IMR-90 (cell line): Measurements from ENCODE around the gene GRIK1. TPM values are rescaled to one million over a fixed set of nuclear protein-coding genes. Genes with fewer than 3 reads are reported as not detected.

Source experiments
- ATAC-seq: fragments of 200-7000 bp; cut with Tn5 transposase; 2 replicates; pipeline ENCODE4 v1.9.1; 2020; ENCODE audit warnings: low read depth, mild to moderate bottlenecking, moderate library complexity
- BruUV-seq: library from RNA; stranded (reverse); fragments of 400-500 nt; replicated peaks from 2 replicates; lab custom pipeline; 2021; lab: Mats Ljungman, UMichigan
- CTCF ChIA-PET: fragments of 300-600 bp; formaldehyde crosslinking; extraction: SDS; loops from one replicate; lab custom pipeline; 2021; ENCODE audit warnings: antibody characterized with exemption; lab: Yijun Ruan, JAX
- POLR2A ChIA-PET: fragments of 300-600 bp; sonication (Branson Sonifier 250); formaldehyde crosslinking; loops from one replicate; lab custom pipeline; 2022; ENCODE audit warnings: antibody characterized with exemption; ENCODE audit not compliant: unreplicated experiment; lab: Charles Lee
- DNase-seq: peaks from one replicate; pipeline ENCODE4 v3.0.0; 2013
- H2AFZ ChIP-seq: replicated peaks from 2 replicates; pipeline ENCODE3; 2013; ENCODE audit warnings: low read length, mild to moderate bottlenecking; ENCODE audit not compliant: poor library complexity
- H2AK5ac ChIP-seq: 2 replicates; pipeline ENCODE4 v1.6.1; 2013; ENCODE audit warnings: low read depth, low read length, inconsistent platforms
- H2AK9ac ChIP-seq: replicated peaks from 2 replicates; pipeline ENCODE3; 2013; ENCODE audit warnings: mild to moderate bottlenecking, low read depth, low read length, moderate library complexity; ENCODE audit not compliant: poor library complexity
- H2BK120ac ChIP-seq: 2 replicates; pipeline ENCODE4 v1.6.1; 2013; ENCODE audit warnings: low read depth, low read length, inconsistent platforms
- H2BK15ac ChIP-seq: 3 replicates; pipeline ENCODE4 v1.6.1; 2013; ENCODE audit warnings: low read depth, low read length, inconsistent platforms
- H2BK20ac ChIP-seq: 2 replicates; pipeline ENCODE4 v1.6.1; 2013; ENCODE audit warnings: low read depth, mild to moderate bottlenecking, inconsistent platforms, low read length, moderate library complexity
- H2BK5ac ChIP-seq: 2 replicates; pipeline ENCODE4 v1.6.1; 2013; ENCODE audit warnings: mild to moderate bottlenecking, low read depth, low read length, inconsistent platforms; ENCODE audit not compliant: poor library complexity, severe bottlenecking
- H3K14ac ChIP-seq: replicated peaks from 2 replicates; pipeline ENCODE4 v1.6.1; 2013; ENCODE audit warnings: low read depth, low read length, inconsistent platforms
- H3K18ac ChIP-seq: 2 replicates; pipeline ENCODE4 v1.6.1; 2013; ENCODE audit warnings: low read depth, low read length, control low read depth
- H3K23ac ChIP-seq: 2 replicates; pipeline ENCODE4 v1.6.1; 2013; ENCODE audit warnings: low read depth, low read length, inconsistent platforms
- H3K27ac ChIP-seq: 2 replicates; pipeline ENCODE4 v1.5.1; 2013; ENCODE audit warnings: mild to moderate bottlenecking, control low read depth, low read length; ENCODE audit not compliant: insufficient read depth
- H3K27me3 ChIP-seq: 2 replicates; pipeline ENCODE4 v1.6.1; 2013; ENCODE audit warnings: low read length; ENCODE audit not compliant: control insufficient read depth, insufficient read depth
- H3K36me3 ChIP-seq: 2 replicates; pipeline ENCODE4 v1.6.1; 2013; ENCODE audit warnings: low read length, mixed read lengths; ENCODE audit not compliant: control insufficient read depth, insufficient read depth
- H3K4ac ChIP-seq: 2 replicates; pipeline ENCODE4 v1.6.1; 2013; ENCODE audit warnings: low read depth, low read length, inconsistent platforms
- H3K4me1 ChIP-seq: 2 replicates; pipeline ENCODE4 v1.6.1; 2013; ENCODE audit warnings: low read length, mixed read lengths; ENCODE audit not compliant: control insufficient read depth, insufficient read depth
- H3K4me2 ChIP-seq: 2 replicates; pipeline ENCODE4 v1.6.1; 2013; ENCODE audit warnings: low read depth, mild to moderate bottlenecking, control low read depth, low read length, moderate library complexity
- H3K4me3 ChIP-seq: 2 replicates; pipeline ENCODE4 v1.5.1; 2013; ENCODE audit warnings: low read depth, mild to moderate bottlenecking, control low read depth, low read length, moderate library complexity; ENCODE audit not compliant: insufficient read depth
- H3K56ac ChIP-seq: 2 replicates; pipeline ENCODE4 v1.6.1; 2013; ENCODE audit warnings: low read length, inconsistent platforms; ENCODE audit not compliant: insufficient read depth; ENCODE audit errors: extremely low read depth
- H3K79me1 ChIP-seq, 2 experiments: 2 replicates each; pipeline ENCODE4 v1.6.1; 2013; ENCODE audit warnings: low read length in 2 of 2, inconsistent platforms in 1 of 2, low read depth in 1 of 2
- H3K9ac ChIP-seq: 2 replicates; pipeline ENCODE4 v1.6.1; 2013; ENCODE audit warnings: low read depth, low read length, control low read depth
- H3K9me1 ChIP-seq: 2 replicates; pipeline ENCODE4 v1.6.1; 2013; ENCODE audit warnings: low read length, inconsistent platforms; ENCODE audit not compliant: insufficient read depth
- H3K9me3 ChIP-seq: 2 replicates; pipeline ENCODE4 v1.6.1; 2013; ENCODE audit warnings: low read length; ENCODE audit not compliant: control insufficient read depth, insufficient read depth
- H4K20me1 ChIP-seq: 2 replicates; pipeline ENCODE4 v1.6.1; 2013; ENCODE audit warnings: low read length, inconsistent platforms; ENCODE audit not compliant: insufficient read depth
- H4K5ac ChIP-seq: 2 replicates; pipeline ENCODE4 v1.6.1; 2013; ENCODE audit warnings: mild to moderate bottlenecking, low read depth, low read length, control low read depth
- H4K8ac ChIP-seq, 2 experiments: 2 replicates each; pipeline ENCODE4 v1.6.1; 2013; ENCODE audit warnings: low read depth in 2 of 2, low read length in 2 of 2, control low read depth in 1 of 2, inconsistent platforms in 1 of 2
- H4K91ac ChIP-seq: 2 replicates; pipeline ENCODE4 v1.6.1; 2013; ENCODE audit warnings: low read depth, low read length, inconsistent platforms; ENCODE audit not compliant: insufficient read depth
- BHLHE40 ChIP-seq: fragments of 150-350 bp; IDR thresholded peaks from 2 replicates; pipeline ENCODE4 v1.6.1; 2016; ENCODE audit warnings: mild to moderate bottlenecking, low read depth, low read length
- CEBPB ChIP-seq: IDR thresholded peaks from 2 replicates; pipeline ENCODE4 v1.6.1; 2012; ENCODE audit warnings: low read depth, low read length, improper control_type of control experiment
- CHD1 ChIP-seq: IDR thresholded peaks from 2 replicates; pipeline ENCODE4 v1.6.1; 2012; ENCODE audit warnings: low read depth, low read length, improper control_type of control experiment
- FOS ChIP-seq: fragments of 150-350 bp; IDR thresholded peaks from 2 replicates; pipeline ENCODE4 v1.6.1; 2016; ENCODE audit warnings: low read depth, low read length
- MAFK ChIP-seq: IDR thresholded peaks from 2 replicates; pipeline ENCODE4 v1.6.1; 2012; ENCODE audit warnings: low read depth, low read length, improper control_type of control experiment
- MAZ ChIP-seq: IDR thresholded peaks from 2 replicates; pipeline ENCODE4 v1.6.1; 2012; ENCODE audit warnings: low read depth, mild to moderate bottlenecking, low read length, improper control_type of control experiment, moderate library complexity, borderline replicate concordance
- NFE2L2 ChIP-seq: fragments of 150-350 bp; IDR thresholded peaks from 2 replicates; pipeline ENCODE4 v1.6.1; 2016; ENCODE audit warnings: low read depth, mild to moderate bottlenecking, low read length
- POLR2A ChIP-seq: IDR thresholded peaks from 2 replicates; pipeline ENCODE4 v1.6.1; 2012; ENCODE audit warnings: mild to moderate bottlenecking, low read depth, low read length
- RAD21 ChIP-seq: IDR thresholded peaks from 2 replicates; pipeline ENCODE4 v1.6.1; 2012; ENCODE audit warnings: low read length, improper control_type of control experiment
- RCOR1 ChIP-seq: IDR thresholded peaks from 2 replicates; pipeline ENCODE4 v1.6.1; 2012; ENCODE audit warnings: mild to moderate bottlenecking, low read length, improper control_type of control experiment; ENCODE audit not compliant: insufficient replicate concordance
- RFX5 ChIP-seq: IDR thresholded peaks from 2 replicates; pipeline ENCODE4 v1.8.0; 2012; ENCODE audit warnings: low read depth, mild to moderate bottlenecking, low read length, moderate library complexity
- SMC3 ChIP-seq: fragments of 150-350 bp; IDR thresholded peaks from 2 replicates; pipeline ENCODE4 v1.6.1; 2016; ENCODE audit warnings: low read depth, mild to moderate bottlenecking, antibody characterized with exemption, low read length, moderate library complexity
- WGBS, 2 experiments: methylation state at CpG; one replicate each; pipeline versions ENCODE4 v1.1.5 to v1.1.7; 2013; ENCODE audit warnings: missing lambda C conversion rate in 2 of 2; ENCODE audit not compliant: insufficient read length in 1 of 2; ENCODE audit errors: extremely low coverage in 2 of 2; 5-methylcytosine and 5-hydroxymethylcytosine counted together
- dilution Hi-C: fragments of 300-500 bp; cut with HindIII; formaldehyde crosslinking; loops from one replicate; pipeline ENCODE4 v1.14.3; 2018; ENCODE audit warnings: low sequenced_read_pairs; ENCODE audit not compliant: unreplicated experiment
- in situ Hi-C: fragments of 300-500 bp; cut with MboI; formaldehyde crosslinking; loops from 3 replicates; pipeline ENCODE4 v1.14.3; 2019; ENCODE audit warnings: low sequenced_read_pairs, inconsistent platforms, mixed read lengths
- intact Hi-C: fragments of 100-400 bp; cut with micrococcal nuclease; formaldehyde crosslinking; loops from 2 replicates; pipeline ENCODE4 v1.10.0; 2022
- polyA plus RNA-seq, 3 experiments: library from polyadenylated mRNA; depleted of rRNA; stranded (reverse); fragments of >200 nt; gene quantifications; 2 replicates each; pipeline ENCODE4 v1.2.3, GENCODE V29; 2012; ENCODE audit warnings: low replicate concordance in 1 of 3
- total RNA-seq: library from RNA; depleted of rRNA; stranded (reverse); fragments of >200 nt; gene quantifications from 2 replicates; pipeline ENCODE4 v1.2.3, GENCODE V29; 2012
- TF ChIP-seq, protein P1 (sequence below): fragments of 150-350 bp; IDR thresholded peaks from 2 replicates; pipeline ENCODE4 v1.6.1; 2017; ENCODE audit warnings: mild to moderate bottlenecking, antibody characterized with exemption, low read length, low read depth
- TF ChIP-seq, protein P2 (sequence below): fragments of 150-350 bp; IDR thresholded peaks from 2 replicates; pipeline ENCODE4 v1.6.1; 2016; ENCODE audit warnings: low read depth, mild to moderate bottlenecking, low read length, moderate library complexity, borderline replicate concordance
- TF ChIP-seq, protein P3 (sequence below): conservative IDR thresholded peaks from 2 replicates; pipeline ENCODE4 v1.5.1; 2012; ENCODE audit warnings: mild to moderate bottlenecking, low read depth, low read length, improper control_type of control experiment

The GRIK1 gene
- total and polyA plus RNA-seq, 2 of the 4 experiments (the other 2 are of a cell fraction), result not detected

DNA sequence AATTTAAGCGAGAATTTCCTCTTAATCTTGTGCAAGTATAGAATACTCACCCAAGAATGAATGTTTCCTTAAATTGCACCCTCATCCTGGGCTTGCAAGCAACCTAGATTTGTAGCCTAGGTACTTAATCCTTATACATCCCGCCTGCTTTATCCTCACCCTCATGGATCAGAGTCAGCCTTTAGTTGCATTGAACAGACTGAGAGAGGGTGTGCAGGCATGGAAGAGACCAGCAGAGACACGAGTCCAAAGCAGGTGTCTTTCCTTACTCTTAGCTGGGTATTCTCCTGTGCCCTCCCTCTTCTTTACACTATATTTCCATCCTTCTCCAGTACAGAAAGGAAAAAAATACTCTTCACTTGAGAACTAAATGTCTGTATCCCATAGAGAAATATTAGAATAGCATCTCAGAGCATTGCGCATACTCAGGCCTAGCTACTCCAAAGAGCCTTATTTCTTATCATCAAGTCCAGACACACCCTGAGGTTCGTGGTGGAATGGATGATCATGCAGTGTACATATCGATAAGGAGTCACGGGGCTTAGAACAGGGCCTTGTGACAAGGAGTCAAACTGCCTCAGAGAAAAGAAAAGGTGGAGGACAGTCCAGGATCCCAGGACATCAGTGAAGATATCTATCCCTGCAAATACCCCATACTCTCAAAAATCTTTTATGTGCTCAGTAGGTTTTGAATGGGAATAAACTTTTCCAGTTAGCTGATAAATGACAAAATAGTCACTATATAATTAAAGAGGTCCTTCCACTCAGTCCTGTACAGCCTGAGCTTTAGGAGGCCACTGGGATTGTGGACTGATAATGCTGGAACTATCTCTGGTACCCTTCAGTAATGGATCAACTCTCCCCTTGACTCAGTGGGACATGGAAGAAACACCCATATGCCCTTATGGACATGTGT is 297.9 kb downstream of the GRIK1 start:
- no peak overlapping the region for H3K18ac ChIP-seq
- ATAC-seq (no peak), DNase-seq (no peak)
- H2BK20ac ChIP-seq, result no peak overlapping the region
- BruUV-seq, result no TSS peak
- no peaks in the 10 kb centered on the region for H3K36me3 ChIP-seq
- H3K9ac ChIP-seq, result no peak overlapping the region
- H4K8ac ChIP-seq, result no peak overlapping the region
- no peaks in the 10 kb centered on the region for H3K79me1 ChIP-seq
- no CpG with 5 or more reads among the region's 7 CpGs for WGBS, 2 experiments
- H2BK120ac ChIP-seq, result no peak overlapping the region
- no peak overlapping the region for H2BK15ac ChIP-seq
- H4K20me1 ChIP-seq, result no peaks in the 10 kb centered on the region
- no peak overlapping the region for H3K14ac ChIP-seq
- H2AK9ac ChIP-seq, result no peak overlapping the region
- dilution Hi-C loops (no loop called here), in situ Hi-C loops (no loop called here), intact Hi-C loops (no loop called here)
- ChIA-PET CTCF (no interaction called here), POLR2A (no interaction called here)
- TF ChIP-seq SMC3, result no peak
- TF ChIP-seq, protein P1, sequence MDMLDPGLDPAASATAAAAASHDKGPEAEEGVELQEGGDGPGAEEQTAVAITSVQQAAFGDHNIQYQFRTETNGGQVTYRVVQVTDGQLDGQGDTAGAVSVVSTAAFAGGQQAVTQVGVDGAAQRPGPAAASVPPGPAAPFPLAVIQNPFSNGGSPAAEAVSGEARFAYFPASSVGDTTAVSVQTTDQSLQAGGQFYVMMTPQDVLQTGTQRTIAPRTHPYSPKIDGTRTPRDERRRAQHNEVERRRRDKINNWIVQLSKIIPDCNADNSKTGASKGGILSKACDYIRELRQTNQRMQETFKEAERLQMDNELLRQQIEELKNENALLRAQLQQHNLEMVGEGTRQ, result no peak
- no peak for TF ChIP-seq CHD1
- TF ChIP-seq CEBPB, result no peak
- TF ChIP-seq POLR2A, result no peak
- TF ChIP-seq, protein P2, sequence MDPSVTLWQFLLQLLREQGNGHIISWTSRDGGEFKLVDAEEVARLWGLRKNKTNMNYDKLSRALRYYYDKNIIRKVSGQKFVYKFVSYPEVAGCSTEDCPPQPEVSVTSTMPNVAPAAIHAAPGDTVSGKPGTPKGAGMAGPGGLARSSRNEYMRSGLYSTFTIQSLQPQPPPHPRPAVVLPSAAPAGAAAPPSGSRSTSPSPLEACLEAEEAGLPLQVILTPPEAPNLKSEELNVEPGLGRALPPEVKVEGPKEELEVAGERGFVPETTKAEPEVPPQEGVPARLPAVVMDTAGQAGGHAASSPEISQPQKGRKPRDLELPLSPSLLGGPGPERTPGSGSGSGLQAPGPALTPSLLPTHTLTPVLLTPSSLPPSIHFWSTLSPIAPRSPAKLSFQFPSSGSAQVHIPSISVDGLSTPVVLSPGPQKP, result no peak
- TF ChIP-seq, protein P3, sequence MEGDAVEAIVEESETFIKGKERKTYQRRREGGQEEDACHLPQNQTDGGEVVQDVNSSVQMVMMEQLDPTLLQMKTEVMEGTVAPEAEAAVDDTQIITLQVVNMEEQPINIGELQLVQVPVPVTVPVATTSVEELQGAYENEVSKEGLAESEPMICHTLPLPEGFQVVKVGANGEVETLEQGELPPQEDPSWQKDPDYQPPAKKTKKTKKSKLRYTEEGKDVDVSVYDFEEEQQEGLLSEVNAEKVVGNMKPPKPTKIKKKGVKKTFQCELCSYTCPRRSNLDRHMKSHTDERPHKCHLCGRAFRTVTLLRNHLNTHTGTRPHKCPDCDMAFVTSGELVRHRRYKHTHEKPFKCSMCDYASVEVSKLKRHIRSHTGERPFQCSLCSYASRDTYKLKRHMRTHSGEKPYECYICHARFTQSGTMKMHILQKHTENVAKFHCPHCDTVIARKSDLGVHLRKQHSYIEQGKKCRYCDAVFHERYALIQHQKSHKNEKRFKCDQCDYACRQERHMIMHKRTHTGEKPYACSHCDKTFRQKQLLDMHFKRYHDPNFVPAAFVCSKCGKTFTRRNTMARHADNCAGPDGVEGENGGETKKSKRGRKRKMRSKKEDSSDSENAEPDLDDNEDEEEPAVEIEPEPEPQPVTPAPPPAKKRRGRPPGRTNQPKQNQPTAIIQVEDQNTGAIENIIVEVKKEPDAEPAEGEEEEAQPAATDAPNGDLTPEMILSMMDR, result no peak
- TF ChIP-seq RCOR1, result no peak
- TF ChIP-seq FOS, result no peak
- no peak for TF ChIP-seq MAZ
- no peak for TF ChIP-seq RFX5
- no peak for TF ChIP-seq RAD21
- no peak for TF ChIP-seq NFE2L2
- no peak for TF ChIP-seq BHLHE40
- no peak for TF ChIP-seq MAFK
- H3K27ac ChIP-seq, result no peak overlapping the region
- no peak overlapping the region for H3K56ac ChIP-seq
- no peaks in the 10 kb centered on the region for H3K4me1 ChIP-seq
- H3K4me2 ChIP-seq, result no peak overlapping the region
- H2BK5ac ChIP-seq, result no peak overlapping the region
- no peak overlapping the region for H3K4ac ChIP-seq
- H3K4me3 ChIP-seq, result no peak overlapping the region
- H4K91ac ChIP-seq, result no peak overlapping the region
- no peak overlapping the region for H3K23ac ChIP-seq
- H2AFZ ChIP-seq, result no peak overlapping the region
- H4K5ac ChIP-seq, result no peak overlapping the region
- H3K9me3 ChIP-seq, result no peaks in the 10 kb centered on the region
- no peak overlapping the region for H2AK5ac ChIP-seq
- no peaks in the 10 kb centered on the region for H3K27me3 ChIP-seq
- no peaks in the 10 kb centered on the region for H3K9me1 ChIP-seq
